Renal cortex interstitium (tissue), 15 donors: ENCODE results near the gene F8. TPM values are rescaled to one million over a fixed set of nuclear protein-coding genes. Genes with fewer than 3 reads are reported as not detected.

Experiments
- DNase-seq, 11 donors: peaks; one replicate each; pipeline ENCODE4 v3.0.0-alpha.2; 2013; ENCODE audit warnings: low read depth in 9 of 11, low spot score in 4 of 11; ENCODE audit errors: extremely low read depth in 1 of 11
- long read RNA-seq, 16 experiments: transcript quantifications; one replicate each; lab custom pipeline, GENCODE V29; 2026
- polyA plus RNA-seq, 3 donors: library from polyadenylated mRNA; unstranded; fragments of 120-200 nt; gene quantifications; one replicate each; pipeline ENCODE4 v1.2.1, GENCODE V29; 2013; ENCODE audit not compliant: insufficient read length in 3 of 3

F8 gene
- polyA plus RNA-seq: 10 to 100 TPM; 12.2 to 18.7 (median 12.7) TPM
- long read RNA-seq, donor 1: 0 reads
- long read RNA-seq, donor 2: 0 reads
- long read RNA-seq, donor 3: 0 reads
- long read RNA-seq, donor 4: 0 reads
- long read RNA-seq, donor 5: 0 reads
- long read RNA-seq, donor 6: 0 reads
- long read RNA-seq, donor 7: 0 reads
- long read RNA-seq, donor 8, partial matches to known transcripts: 204 of 215 reads
- long read RNA-seq, donor 8, other reads (novel, unspliced or antisense): 10 of 215 reads
- long read RNA-seq, donor 9, partial matches to known transcripts: 32 of 100 reads
- long read RNA-seq, donor 9, other reads (novel, unspliced or antisense): 68 of 100 reads
- long read RNA-seq, donor 10, partial matches to known transcripts: 109 of 109 reads
- long read RNA-seq, donor 10, other reads (novel, unspliced or antisense): 0 of 109 reads
- long read RNA-seq, donor 11: 0 reads
- long read RNA-seq, donor 12: 0 reads
- long read RNA-seq, donor 13, partial matches to known transcripts: 0 of 1 reads
- long read RNA-seq, donor 13, other reads (novel, unspliced or antisense): 0 of 1 reads
- long read RNA-seq, donor 14, partial matches to known transcripts: 0 of 1 reads
- long read RNA-seq, donor 14, other reads (novel, unspliced or antisense): 0 of 1 reads
- long read RNA-seq, donor 15, partial matches to known transcripts: 0 of 1 reads
- long read RNA-seq, donor 15, other reads (novel, unspliced or antisense): 0 of 1 reads
- long read RNA-seq, donor 16, partial matches to known transcripts: 83 of 304 reads
- long read RNA-seq, donor 16, other reads (novel, unspliced or antisense): 220 of 304 reads

GRCh38 chrX:155022585-155022984 is at the start of gene F8:
F8 (minus strand) TSS chrX:155022723; CDS start chrX:155022552, 171 bp downstream.
- no peak for DNase-seq

DNA sequence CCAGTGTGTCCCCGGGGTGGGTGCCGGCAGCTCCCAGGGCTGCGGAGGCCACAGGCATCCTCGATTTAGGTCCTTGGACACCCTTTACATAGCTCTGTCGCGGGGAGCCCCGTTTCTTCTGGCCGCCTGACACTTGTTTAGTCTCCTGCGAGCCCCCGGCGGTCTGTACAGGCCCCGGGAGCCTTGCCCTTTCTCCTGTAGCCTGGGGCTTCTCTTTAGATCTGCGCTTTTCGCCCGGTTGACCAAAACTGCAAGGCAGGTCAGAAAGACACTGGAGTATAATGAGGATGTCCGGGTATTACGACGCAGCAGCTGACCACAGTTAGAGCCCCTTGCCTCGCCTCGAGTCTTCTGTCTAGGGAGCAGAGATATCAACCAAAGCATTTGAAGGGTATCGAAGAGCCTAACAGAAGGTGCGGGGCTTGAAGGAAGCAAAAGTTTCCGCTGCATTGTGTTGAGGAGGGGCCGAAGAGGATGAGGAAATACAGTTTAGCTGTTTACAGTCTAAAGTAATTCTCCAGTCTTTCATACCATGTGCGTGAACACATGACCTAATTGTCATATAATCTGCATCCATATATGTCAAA is 49.3 kb upstream of the F8 start:
- DNase-seq: no peak

- DNase-seq: peak in 9 of 11 donors; percentile 49 to 67 (median 56)
Observed at GRCh38 chrX:155070975-155071693, 48.6 kb upstream of the F8 start, which contains the start of the genes BRCC3, CMC4 and MTCP1. BRCC3 (plus strand) TSS chrX:155071508; CDS start chrX:155071528, 20 bp downstream. CMC4 (minus strand) TSS chrX:155071136; CDS start chrX:155064023, 7,113 bp downstream. MTCP1 (minus strand) TSS chrX:155071136; CDS start chrX:155066010, 5,126 bp downstream.

- DNase-seq: peak in 1 of 11 donors; percentile 20
Observed at GRCh38 chrX:155070663-155070974, 48.1 kb upstream of the F8 start.

GRCh38 chrX:155070038-155070437 is 47.5 kb upstream of the F8 start:
- DNase-seq: no peak

DNA sequence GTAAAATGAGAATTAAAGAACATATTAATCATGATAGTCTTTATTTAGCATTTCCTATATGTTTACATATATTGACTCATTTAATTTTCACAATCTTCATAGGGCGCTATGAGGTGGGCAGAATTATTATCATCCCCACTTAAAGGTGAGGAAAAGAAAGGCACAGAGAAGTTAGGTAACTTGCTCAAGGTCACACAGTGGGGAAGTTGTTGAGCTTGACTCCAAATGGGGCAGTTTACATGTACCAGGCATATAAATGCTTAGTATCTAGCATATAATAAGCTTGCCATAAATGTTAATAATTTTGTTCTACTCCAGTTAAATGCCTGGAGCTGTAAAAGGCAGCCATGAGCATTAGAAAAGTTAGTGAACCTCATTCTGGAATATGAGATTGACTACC is 46.9 kb upstream of the F8 start:
- DNase-seq: no peak

- no peak for DNase-seq
Observed at GRCh38 chrX:155068165-155068564, 45.6 kb upstream of the F8 start.

DNA sequence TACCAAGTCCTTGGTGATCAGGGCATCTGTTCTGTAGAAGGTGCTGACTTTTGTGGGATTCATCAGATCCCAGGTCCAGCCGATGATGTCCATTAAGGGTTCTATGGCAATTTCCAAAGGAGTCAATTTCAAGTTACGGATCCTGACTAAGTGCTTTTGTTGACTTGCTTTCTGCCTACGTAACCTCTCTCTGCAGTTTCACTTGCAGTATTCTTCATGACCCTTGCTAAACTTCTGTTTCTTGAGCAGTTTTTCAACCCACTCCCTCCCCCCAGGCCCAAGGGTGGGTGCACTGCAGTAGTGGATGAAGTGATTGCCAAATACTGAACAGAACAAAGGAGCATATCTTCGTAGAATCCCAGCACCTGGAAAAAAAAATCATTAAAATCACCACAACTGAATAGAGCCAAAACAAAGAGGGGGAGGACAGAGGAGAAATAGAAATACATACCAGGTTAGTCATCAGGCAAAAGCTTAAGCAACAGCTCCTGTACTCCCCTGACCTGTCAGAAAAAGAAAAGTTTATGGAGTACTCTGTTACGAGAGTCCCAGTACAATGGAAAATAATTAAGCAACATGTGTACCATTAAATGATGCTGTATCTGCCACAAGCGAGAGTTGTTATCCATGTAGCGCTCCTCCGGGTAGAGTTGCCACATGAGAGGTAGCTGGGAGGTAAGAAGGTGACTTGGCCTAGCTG is 42.7 kb upstream of the F8 start:
- DNase-seq: no peak

GRCh38 chrX:155061760-155062159 is 39.2 kb upstream of the F8 start:
- no peak for DNase-seq

DNA sequence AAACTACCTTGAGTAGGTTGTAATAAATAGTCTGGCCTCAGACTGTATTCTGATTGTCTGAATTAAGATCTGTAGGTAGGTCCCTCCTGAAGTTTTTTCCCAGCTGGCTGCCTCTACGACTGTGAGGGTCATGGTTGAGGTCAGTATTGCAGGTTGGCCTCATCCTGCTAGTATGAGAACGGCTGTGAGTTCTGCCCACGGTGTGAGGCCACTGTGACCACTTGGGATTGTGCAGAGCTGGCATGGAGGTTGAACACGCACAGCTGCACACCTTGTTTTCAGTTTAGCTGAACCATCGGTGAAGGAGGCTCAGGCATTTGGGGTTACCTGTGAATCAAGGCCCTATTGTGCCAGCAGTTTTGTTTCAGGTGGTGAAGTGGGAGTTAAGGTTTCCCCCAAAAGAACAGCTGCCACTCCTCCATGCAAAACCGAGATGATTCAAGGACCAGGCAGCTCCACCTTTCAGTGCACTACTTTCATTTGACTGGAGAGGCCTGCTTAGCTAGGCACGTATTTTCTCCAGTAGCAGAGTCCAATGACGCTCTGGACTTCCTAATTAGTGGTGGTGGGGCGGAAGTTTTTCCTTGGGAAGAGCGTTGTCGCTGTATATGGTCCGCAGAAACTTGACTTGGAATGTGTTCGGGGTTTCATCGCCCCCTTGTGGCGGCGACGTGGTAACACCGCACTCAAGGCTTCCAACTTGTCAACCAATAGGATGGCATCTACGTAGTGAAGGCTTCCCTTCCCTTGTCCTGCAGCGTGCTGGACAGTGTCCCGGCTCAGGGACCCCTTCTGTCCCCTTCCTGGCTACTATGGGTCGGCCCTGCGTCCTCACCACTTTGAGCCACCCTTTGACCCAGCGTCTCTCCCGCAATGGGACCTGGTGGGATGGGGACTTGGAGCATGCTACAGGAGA is 34.6 kb upstream of the F8 start:
- DNase-seq: peak in 9 of 11 donors; percentile 53 to 70 (median 59)

DNA sequence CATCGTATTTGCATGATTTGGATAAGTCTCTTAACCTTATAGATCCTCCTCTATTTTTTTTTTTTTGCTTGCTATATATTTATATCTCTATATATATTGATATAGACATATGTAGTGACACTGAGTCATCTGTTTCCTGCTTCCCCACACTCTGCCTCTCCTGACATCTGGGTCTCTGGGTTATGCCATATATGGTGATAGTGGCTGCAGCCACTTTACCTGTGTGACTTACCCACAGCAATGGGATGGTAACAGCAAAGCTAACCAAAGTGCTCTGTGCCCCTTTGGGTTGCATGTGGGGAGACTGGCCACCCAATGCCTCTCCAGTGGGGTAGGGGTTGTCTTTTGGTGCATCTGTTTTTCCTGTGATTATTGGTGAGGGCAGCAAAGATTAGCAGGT is 33.9 kb upstream of the F8 start:
- DNase-seq: no peak

GRCh38 chrX:155055494-155055893 is 33.0 kb upstream of the F8 start:
- DNase-seq: no peak

DNA sequence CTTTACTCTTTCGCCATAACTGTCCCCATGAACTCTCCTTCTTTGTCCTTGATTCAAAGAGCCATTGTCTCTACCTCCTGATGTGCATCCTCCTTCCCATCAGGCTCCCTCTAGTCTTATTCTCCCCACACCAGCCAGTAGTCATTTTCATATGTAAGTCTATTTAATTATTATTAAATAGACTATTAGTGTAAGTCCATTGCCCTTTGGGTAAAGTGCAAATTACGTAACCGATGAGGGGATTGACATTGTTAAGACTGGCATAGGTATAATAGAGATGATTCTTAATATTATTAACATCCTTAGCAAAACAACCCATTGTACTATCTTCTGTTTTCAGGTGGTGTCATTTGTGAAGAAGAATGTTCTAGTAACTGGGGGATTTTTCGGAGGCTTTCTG is 31.7 kb upstream of the F8 start:
- no peak for DNase-seq

DNA sequence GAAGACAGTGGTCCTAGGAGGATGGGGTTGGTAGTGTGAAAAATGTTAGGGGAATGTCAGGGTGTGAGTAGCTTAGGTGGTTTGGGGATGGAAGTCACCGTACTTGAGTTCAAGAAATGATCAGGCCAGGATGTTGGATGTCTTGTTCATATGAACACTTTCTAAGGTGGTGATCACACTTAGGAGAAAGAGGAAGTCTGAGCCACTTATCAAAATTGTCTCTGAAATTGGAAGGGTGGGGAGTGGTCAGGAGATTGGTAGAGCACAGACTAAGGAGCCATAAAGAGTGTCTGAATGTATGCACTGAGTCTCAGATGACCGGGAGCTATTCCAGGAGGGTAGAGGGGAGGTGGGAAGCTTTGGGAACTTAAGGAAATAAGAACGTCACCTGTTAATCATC is 31.1 kb upstream of the F8 start:
- DNase-seq: no peak

DNA sequence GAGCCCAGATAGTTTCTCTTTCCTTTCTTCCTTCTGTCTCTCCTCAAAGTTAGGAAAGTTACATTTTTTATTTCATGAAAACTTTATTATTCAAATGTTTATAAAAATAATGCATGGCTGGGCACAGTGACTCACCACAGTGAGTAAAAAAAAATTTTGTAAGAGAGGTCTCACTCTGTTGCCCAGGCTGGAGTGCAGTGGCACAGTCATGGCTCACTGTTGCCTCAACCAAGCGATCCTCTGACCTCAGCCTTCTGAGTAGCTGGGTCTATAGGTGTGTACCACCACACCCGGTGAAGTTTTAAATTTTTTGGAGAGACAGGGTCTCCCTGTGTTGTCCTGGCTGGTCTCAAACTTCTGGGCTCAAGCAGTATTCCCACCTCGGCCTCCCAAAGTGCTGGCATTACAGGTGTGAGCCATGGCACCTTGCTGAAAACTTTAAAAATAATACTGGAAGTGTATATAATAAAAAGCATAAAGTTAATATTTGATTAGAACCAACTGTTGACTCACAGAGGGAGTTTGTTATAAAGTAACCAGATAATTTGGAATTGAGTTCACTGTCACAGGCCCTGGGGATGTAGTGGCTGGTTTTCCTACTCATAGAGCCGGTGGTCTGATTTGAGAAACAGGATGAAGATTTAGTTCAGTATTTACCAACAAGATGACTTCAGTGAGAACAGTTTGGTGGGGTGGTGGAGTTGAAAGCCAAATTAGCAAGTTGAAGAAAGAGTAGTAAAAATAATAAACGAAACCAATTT is 30.4 kb upstream of the F8 start:
- DNase-seq: no peak

- DNase-seq: no peak
Observed at GRCh38 chrX:155048977-155049619, 26.6 kb upstream of the F8 start.
